A673 (cell line): ENCODE data around the gene LDB2.

Experiments used
- EZH2 ChIP-seq: fragments of 200-600 bp; sonication (generic); IDR thresholded peaks from 2 replicates; pipeline ENCODE4 v1.6.1; 2017; ENCODE audit warnings: borderline replicate concordance, low read depth, mild to moderate bottlenecking, mixed read lengths, antibody characterized with exemption, low read length; ENCODE audit not compliant: poor library complexity, severe bottlenecking
- TF ChIP-seq, protein P1 (sequence below): fragments of 300-800, 200-600 bp; sonication (generic); conservative IDR thresholded peaks from 2 replicates; pipeline ENCODE4 v1.5.1; 2017; ENCODE audit warnings: low read depth, mild to moderate bottlenecking, antibody characterized with exemption, low read length, moderate library complexity, mixed read lengths

DNA sequence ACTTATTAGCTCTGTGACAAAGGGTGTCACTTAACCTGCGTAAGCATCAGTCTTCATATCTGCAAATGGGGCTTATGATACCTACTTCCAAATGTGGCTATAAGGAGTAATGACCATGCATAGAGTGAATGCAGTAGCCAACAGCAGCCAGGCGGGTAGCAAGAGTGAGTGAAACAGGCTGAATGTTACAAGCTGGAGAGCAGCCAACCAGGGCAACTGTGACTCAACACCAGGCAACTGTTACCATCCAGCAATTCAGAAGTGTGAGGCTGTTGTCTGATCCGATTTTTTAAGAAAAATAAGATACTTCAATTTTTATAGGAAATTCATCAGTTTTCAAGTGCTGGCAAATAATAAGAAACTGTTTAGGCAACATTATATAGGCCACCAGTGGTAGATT, 401.9 kb downstream of the LDB2 start:
- TF ChIP-seq, protein P1, sequence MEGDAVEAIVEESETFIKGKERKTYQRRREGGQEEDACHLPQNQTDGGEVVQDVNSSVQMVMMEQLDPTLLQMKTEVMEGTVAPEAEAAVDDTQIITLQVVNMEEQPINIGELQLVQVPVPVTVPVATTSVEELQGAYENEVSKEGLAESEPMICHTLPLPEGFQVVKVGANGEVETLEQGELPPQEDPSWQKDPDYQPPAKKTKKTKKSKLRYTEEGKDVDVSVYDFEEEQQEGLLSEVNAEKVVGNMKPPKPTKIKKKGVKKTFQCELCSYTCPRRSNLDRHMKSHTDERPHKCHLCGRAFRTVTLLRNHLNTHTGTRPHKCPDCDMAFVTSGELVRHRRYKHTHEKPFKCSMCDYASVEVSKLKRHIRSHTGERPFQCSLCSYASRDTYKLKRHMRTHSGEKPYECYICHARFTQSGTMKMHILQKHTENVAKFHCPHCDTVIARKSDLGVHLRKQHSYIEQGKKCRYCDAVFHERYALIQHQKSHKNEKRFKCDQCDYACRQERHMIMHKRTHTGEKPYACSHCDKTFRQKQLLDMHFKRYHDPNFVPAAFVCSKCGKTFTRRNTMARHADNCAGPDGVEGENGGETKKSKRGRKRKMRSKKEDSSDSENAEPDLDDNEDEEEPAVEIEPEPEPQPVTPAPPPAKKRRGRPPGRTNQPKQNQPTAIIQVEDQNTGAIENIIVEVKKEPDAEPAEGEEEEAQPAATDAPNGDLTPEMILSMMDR, result no peak
- TF ChIP-seq EZH2, result no peak
